ENCODE data around the gene LIN37. TPM values are rescaled to one million over a fixed set of nuclear protein-coding genes. Genes with fewer than 3 reads are reported as not detected.

Gene LIN37
- total RNA-seq, 1 donor from 2014 or later: 11.4 TPM

DNA sequence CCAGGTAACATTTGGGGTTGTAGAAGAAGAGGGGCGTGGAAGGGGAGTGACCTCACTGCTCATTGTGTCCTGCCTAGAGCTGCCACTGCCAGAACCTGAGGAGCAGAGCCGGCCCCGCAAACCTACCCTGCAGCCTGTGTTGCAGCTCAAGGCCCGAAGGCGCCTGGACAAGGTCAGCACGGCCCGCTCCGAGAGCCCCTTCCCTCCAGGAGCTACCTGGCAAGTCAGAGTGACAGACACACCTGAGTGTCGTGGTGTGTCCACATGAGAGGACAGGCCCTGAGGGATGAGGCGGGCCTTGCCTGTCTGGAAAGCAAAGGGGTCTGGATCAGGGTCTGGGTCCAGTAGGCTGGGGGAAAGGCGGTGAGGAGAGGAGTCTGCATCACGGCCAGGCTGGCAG lies 23.8 kb upstream of the LIN37 start:
- H3K4me3 ChIP-seq: no peak overlapping the region
- no peaks in the 10 kb centered on the region for H3K4me1 ChIP-seq
- H3K36me3 ChIP-seq: no peaks in the 10 kb centered on the region
- H3K79me2 ChIP-seq (ENCODE audit: low read depth): peaks cover 7% of the 10 kb centered on the region
- H3K9ac ChIP-seq: no peak overlapping the region
- no peaks in the 10 kb centered on the region for H3K27me3 ChIP-seq
- Mint-ChIP-seq H3K27me3 (ENCODE audit: insufficient read depth, low read depth) (peaks cover 12% of the 10 kb centered on the region), H3K36me3 (peaks cover 44% of the 10 kb centered on the region), H3K4me1 (peaks cover 1% of the 10 kb centered on the region), H3K4me3 (no peak overlapping the region), H3K27ac (no peak overlapping the region), H3K9me3 (no peaks in the 10 kb centered on the region)
- peaks cover 12% of the 10 kb centered on the region for H4K20me1 ChIP-seq (ENCODE audit: low read depth)
- DNase-seq (ENCODE audit: low spot score): no peak
- H3K27ac ChIP-seq: no peak overlapping the region
- H3K4me2 ChIP-seq: no peak overlapping the region
- H3F3A ChIP-seq (ENCODE audit: low read depth): no peaks in the 10 kb centered on the region
- TF ChIP-seq, protein P1, sequence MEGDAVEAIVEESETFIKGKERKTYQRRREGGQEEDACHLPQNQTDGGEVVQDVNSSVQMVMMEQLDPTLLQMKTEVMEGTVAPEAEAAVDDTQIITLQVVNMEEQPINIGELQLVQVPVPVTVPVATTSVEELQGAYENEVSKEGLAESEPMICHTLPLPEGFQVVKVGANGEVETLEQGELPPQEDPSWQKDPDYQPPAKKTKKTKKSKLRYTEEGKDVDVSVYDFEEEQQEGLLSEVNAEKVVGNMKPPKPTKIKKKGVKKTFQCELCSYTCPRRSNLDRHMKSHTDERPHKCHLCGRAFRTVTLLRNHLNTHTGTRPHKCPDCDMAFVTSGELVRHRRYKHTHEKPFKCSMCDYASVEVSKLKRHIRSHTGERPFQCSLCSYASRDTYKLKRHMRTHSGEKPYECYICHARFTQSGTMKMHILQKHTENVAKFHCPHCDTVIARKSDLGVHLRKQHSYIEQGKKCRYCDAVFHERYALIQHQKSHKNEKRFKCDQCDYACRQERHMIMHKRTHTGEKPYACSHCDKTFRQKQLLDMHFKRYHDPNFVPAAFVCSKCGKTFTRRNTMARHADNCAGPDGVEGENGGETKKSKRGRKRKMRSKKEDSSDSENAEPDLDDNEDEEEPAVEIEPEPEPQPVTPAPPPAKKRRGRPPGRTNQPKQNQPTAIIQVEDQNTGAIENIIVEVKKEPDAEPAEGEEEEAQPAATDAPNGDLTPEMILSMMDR (IDR thresholded peaks at IDR 0.05): no peak
- TF ChIP-seq EZH2 (IDR thresholded peaks at IDR 0.05) (no peak), EZH2phosphoT487 (IDR thresholded peaks at IDR 0.05) (no peak)
- H3K9me3 ChIP-seq (ENCODE audit: low read depth): no peaks in the 10 kb centered on the region
- no peak overlapping the region for H2AFZ ChIP-seq (replicated peaks)

DNA sequence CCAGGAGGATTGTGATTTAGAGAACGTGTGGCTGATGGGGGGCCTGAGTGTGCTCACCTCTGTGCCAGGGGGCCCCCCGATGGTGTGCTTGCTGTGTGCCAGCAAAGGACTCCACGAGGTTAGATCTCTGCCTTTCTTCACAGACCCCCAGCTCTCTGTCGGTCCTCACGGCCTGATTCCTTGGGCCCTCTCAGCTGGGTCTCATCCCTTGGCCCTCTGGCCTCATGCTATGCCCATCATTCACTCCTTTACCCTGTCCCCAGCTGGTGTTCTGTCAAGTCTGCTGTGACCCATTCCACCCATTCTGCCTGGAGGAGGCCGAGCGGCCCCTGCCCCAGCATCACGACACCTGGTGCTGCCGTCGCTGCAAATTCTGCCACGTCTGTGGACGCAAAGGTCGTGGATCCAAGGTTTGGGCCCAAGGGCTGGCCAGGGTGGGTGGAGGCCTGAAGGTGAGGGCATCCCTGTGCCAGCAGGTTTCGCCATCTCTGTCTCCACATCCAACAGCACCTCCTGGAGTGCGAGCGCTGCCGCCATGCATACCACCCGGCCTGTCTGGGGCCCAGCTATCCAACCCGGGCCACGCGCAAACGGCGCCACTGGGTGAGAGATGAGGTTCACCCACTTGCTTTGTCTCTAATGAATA lies 23.0 kb upstream of the LIN37 start:
- H3K27me3 Mint-ChIP-seq (ENCODE audit: insufficient read depth, low read depth): peaks cover 12% of the 10 kb centered on the region
- Histone ChIP-seq H3K79me2 (ENCODE audit: low read depth) (no peaks in the 10 kb centered on the region), H3F3A (ENCODE audit: low read depth) (no peaks in the 10 kb centered on the region), H3K27ac (no peak overlapping the region), H3K27me3 (no peaks in the 10 kb centered on the region), H3K9me3 (ENCODE audit: low read depth) (no peaks in the 10 kb centered on the region), H3K4me3 (no peak overlapping the region), H3K9ac (no peak overlapping the region), H4K20me1 (ENCODE audit: low read depth) (peaks cover 4% of the 10 kb centered on the region), H2AFZ (replicated peaks) (no peak overlapping the region), H3K4me1 (no peaks in the 10 kb centered on the region), H3K4me2 (no peak overlapping the region), H3K36me3 (no peaks in the 10 kb centered on the region)
- H3K4me1 Mint-ChIP-seq: no peaks in the 10 kb centered on the region
- H3K4me3 Mint-ChIP-seq: peak overlapping the region; percentile 8
- peaks cover 48% of the 10 kb centered on the region for H3K36me3 Mint-ChIP-seq
- H3K27ac Mint-ChIP-seq: no peak overlapping the region
- no peak for TF ChIP-seq EZH2 (IDR thresholded peaks at IDR 0.05)
- TF ChIP-seq EZH2phosphoT487 (IDR thresholded peaks at IDR 0.05): no peak
- TF ChIP-seq, protein P1 (IDR thresholded peaks at IDR 0.05): no peak
- DNase-seq (ENCODE audit: low spot score): no peak
- H3K9me3 Mint-ChIP-seq: no peaks in the 10 kb centered on the region

DNA sequence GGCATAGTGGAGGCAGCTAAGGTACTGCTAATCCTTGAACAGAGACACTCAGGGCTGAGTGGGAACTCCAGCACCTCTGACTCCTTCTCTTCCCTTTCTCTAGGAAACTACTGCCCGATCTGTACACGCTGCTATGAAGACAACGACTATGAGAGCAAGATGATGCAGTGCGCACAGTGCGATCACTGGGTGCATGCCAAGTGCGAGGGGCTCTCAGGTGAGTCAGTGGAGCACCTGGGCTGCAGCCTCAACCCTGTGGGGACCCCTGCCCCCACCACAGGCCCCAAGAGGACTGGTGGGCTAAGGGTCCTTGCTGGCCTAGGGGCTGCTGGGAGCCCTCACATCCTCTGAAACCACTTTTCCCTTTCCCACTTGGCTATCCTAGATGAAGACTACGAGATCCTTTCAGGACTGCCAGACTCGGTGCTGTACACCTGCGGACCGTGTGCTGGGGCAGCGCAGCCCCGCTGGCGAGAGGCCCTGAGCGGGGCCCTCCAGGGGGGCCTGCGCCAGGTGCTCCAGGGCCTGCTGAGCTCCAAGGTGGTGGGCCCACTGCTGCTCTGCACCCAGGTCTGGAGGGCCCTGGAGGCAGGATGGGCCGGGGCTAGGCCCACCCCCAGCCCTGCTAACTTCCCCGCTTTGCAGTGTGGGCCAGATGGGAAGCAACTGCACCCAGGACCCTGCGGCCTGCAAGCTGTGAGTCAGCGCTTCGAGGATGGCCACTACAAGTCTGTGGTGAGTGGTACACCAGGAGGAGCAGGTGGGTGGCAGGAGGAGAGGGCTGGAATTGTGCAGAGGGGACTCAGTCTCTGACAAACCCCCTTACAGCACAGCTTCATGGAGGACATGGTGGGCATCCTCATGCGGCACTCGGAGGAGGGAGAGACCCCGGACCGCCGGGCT lies 21.1 kb upstream of the LIN37 start:
- no peak for DNase-seq (ENCODE audit: low spot score)
- H3K27ac Mint-ChIP-seq: no peak overlapping the region

More for the DNA sequence above, 21.1 kb upstream of the LIN37 start:
- no peak overlapping the region for H3K4me3 ChIP-seq
- H3K9me3 Mint-ChIP-seq: no peaks in the 10 kb centered on the region
- no peaks in the 10 kb centered on the region for H4K20me1 ChIP-seq (ENCODE audit: low read depth)
- no peaks in the 10 kb centered on the region for H3K9me3 ChIP-seq (ENCODE audit: low read depth)
- H3K79me2 ChIP-seq (ENCODE audit: low read depth): no peaks in the 10 kb centered on the region
- H3K27me3 ChIP-seq: no peaks in the 10 kb centered on the region
- no peaks in the 10 kb centered on the region for H3K4me1 Mint-ChIP-seq
- no peak overlapping the region for H3K4me3 Mint-ChIP-seq
- TF ChIP-seq EZH2phosphoT487 (IDR thresholded peaks at IDR 0.05): no peak
- H3K9ac ChIP-seq: no peak overlapping the region
- H3K36me3 ChIP-seq: no peaks in the 10 kb centered on the region
- H2AFZ ChIP-seq (replicated peaks): no peak overlapping the region
- H3K27ac ChIP-seq: no peak overlapping the region
- no peak overlapping the region for H3K4me2 ChIP-seq
- peaks cover 11% of the 10 kb centered on the region for H3K27me3 Mint-ChIP-seq (ENCODE audit: insufficient read depth, low read depth)
- peaks cover 51% of the 10 kb centered on the region for H3K36me3 Mint-ChIP-seq
- H3F3A ChIP-seq (ENCODE audit: low read depth): no peaks in the 10 kb centered on the region
- no peaks in the 10 kb centered on the region for H3K4me1 ChIP-seq
